Measurements from ENCODE around the gene GSDME.

Gene GSDME

GRCh38 chr7:24734306-24734705 is 23.0 kb downstream of the GSDME start:
- Histone ChIP-seq H3K36me3 (replicated peaks; ENCODE audit: insufficient read depth, low read length) (no peaks in the 10 kb centered on the region), H3K79me2 (ENCODE audit: low read length) (no peaks in the 10 kb centered on the region), H3K27me3 (replicated peaks; ENCODE audit: insufficient read depth, low read length) (no peaks in the 10 kb centered on the region), H4K20me1 (ENCODE audit: insufficient read depth, low read length) (no peaks in the 10 kb centered on the region), H3K4me2 (ENCODE audit: low read depth, low read length) (no peak overlapping the region), H3K4me3 (ENCODE audit: low read length) (no peak overlapping the region), H3F3A (ENCODE audit: insufficient read depth, low read length) (peaks cover 10% of the 10 kb centered on the region; the same call in 1 of the 2 replicates), H3K4me1 (ENCODE audit: low read length) (peaks cover 25% of the 10 kb centered on the region), H3K9ac (ENCODE audit: low read length) (no peak overlapping the region), H3K27ac (ENCODE audit: low read length) (no peak overlapping the region), H3K9me3 (replicated peaks; ENCODE audit: insufficient read depth, low read length) (no peaks in the 10 kb centered on the region), H3K9me2 (replicated peaks; ENCODE audit: insufficient read depth, low read length) (no peaks in the 10 kb centered on the region), H2AFZ (ENCODE audit: low read length) (no peak overlapping the region)
- no peak for DNase-seq
- TF ChIP-seq, protein P1, sequence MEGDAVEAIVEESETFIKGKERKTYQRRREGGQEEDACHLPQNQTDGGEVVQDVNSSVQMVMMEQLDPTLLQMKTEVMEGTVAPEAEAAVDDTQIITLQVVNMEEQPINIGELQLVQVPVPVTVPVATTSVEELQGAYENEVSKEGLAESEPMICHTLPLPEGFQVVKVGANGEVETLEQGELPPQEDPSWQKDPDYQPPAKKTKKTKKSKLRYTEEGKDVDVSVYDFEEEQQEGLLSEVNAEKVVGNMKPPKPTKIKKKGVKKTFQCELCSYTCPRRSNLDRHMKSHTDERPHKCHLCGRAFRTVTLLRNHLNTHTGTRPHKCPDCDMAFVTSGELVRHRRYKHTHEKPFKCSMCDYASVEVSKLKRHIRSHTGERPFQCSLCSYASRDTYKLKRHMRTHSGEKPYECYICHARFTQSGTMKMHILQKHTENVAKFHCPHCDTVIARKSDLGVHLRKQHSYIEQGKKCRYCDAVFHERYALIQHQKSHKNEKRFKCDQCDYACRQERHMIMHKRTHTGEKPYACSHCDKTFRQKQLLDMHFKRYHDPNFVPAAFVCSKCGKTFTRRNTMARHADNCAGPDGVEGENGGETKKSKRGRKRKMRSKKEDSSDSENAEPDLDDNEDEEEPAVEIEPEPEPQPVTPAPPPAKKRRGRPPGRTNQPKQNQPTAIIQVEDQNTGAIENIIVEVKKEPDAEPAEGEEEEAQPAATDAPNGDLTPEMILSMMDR (IDR thresholded peaks at IDR 0.05; ENCODE audit: low read length): no peak
- TF ChIP-seq EZH2 (optimal IDR thresholded peaks at IDR 0.05; ENCODE audit: low read depth, low read length) (no peak), EZH2phosphoT487 (IDR thresholded peaks at IDR 0.05; ENCODE audit: low read length) (no peak)

- Histone ChIP-seq H3K4me3 (ENCODE audit: low read length) (no peak overlapping the region), H3K36me3 (replicated peaks; ENCODE audit: insufficient read depth, low read length) (no peaks in the 10 kb centered on the region), H3F3A (ENCODE audit: insufficient read depth, low read length) (peaks cover 10% of the 10 kb centered on the region; the same call in 1 of the 2 replicates), H3K27me3 (replicated peaks; ENCODE audit: insufficient read depth, low read length) (no peaks in the 10 kb centered on the region), H3K27ac (ENCODE audit: low read length) (peak overlapping the region; percentile 63), H3K9me2 (replicated peaks; ENCODE audit: insufficient read depth, low read length) (no peaks in the 10 kb centered on the region), H3K79me2 (ENCODE audit: low read length) (no peaks in the 10 kb centered on the region), H2AFZ (ENCODE audit: low read length) (0 out of 2 replicates have a peak overlapping the region, but pooled peaks have one; percentile 0), H4K20me1 (ENCODE audit: insufficient read depth, low read length) (no peaks in the 10 kb centered on the region), H3K4me1 (ENCODE audit: low read length) (peaks cover 30% of the 10 kb centered on the region), H3K4me2 (ENCODE audit: low read depth, low read length) (peak overlapping the region; percentile 9), H3K9me3 (replicated peaks; ENCODE audit: insufficient read depth, low read length) (no peaks in the 10 kb centered on the region), H3K9ac (ENCODE audit: low read length) (no peak overlapping the region; the same call in 1 of the 2 replicates)
- peak; percentile 41 for DNase-seq
- TF ChIP-seq, protein P1 (IDR thresholded peaks at IDR 0.05; ENCODE audit: low read length): no peak
- TF ChIP-seq EZH2 (optimal IDR thresholded peaks at IDR 0.05; ENCODE audit: low read depth, low read length): no peak
- no peak for TF ChIP-seq EZH2phosphoT487 (IDR thresholded peaks at IDR 0.05; ENCODE audit: low read length)
Measured at GRCh38 chr7:24733414-24734060, 23.7 kb downstream of the GSDME start.

DNA sequence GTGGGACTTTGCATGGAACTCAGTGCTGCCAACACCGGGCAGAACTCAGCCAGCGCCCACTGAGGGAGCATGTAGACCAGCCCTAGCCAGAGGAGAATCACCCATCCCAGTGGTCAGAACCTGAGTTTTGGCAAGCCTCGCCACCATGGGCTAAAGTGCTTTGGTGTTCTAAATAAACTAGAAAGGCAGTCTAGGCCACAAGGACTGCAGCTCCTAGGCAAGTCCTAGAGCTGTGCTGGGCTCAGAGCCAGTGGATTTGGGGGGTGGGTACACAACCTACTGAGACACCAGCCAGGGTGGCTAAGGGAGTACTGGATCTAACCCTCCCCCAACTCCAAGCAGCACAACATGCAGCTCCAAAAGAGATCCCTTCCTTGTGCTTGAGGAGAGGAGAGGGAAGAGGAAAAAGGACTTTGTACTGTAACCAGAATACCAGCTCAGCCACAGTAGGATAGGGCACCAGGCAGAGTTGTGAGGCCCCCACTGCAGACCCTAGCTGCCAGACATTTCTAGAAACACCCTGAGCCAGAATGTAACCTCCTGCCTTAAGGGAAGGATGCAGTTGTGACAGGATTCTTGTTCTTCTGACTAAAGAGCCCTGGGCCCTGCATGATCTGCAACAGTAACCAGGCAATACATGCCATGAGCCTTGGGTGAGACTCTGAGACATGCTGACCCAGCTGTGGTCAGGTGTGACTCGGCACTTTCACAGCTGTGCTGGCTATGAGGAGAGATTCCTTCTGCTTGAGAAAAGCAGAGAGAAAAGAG is 24.4 kb downstream of the GSDME start:
- H3K4me3 ChIP-seq (ENCODE audit: low read length): no peak overlapping the region
- no peak overlapping the region; the same call in 1 of the 2 replicates for H3K9ac ChIP-seq (ENCODE audit: low read length)
- TF ChIP-seq, protein P1 (IDR thresholded peaks at IDR 0.05; ENCODE audit: low read length): no peak
- no peak for TF ChIP-seq EZH2 (optimal IDR thresholded peaks at IDR 0.05; ENCODE audit: low read depth, low read length)
- TF ChIP-seq EZH2phosphoT487 (IDR thresholded peaks at IDR 0.05; ENCODE audit: low read length): no peak
- peak overlapping the region; percentile 63 for H3K27ac ChIP-seq (ENCODE audit: low read length)
- no peaks in the 10 kb centered on the region for H3K79me2 ChIP-seq (ENCODE audit: low read length)
- H2AFZ ChIP-seq (ENCODE audit: low read length): no peak overlapping the region
- H3F3A ChIP-seq (ENCODE audit: insufficient read depth, low read length): peaks cover 10% of the 10 kb centered on the region; the same call in 1 of the 2 replicates
- H3K36me3 ChIP-seq (replicated peaks; ENCODE audit: insufficient read depth, low read length): no peaks in the 10 kb centered on the region
- peak; percentile 94 for DNase-seq
- no peaks in the 10 kb centered on the region for H3K9me3 ChIP-seq (replicated peaks; ENCODE audit: insufficient read depth, low read length)
- H3K9me2 ChIP-seq (replicated peaks; ENCODE audit: insufficient read depth, low read length): no peaks in the 10 kb centered on the region
- H4K20me1 ChIP-seq (ENCODE audit: insufficient read depth, low read length): no peaks in the 10 kb centered on the region
- peak overlapping the region; percentile 9 for H3K4me2 ChIP-seq (ENCODE audit: low read depth, low read length)
- peaks cover 34% of the 10 kb centered on the region for H3K4me1 ChIP-seq (ENCODE audit: low read length)
- no peaks in the 10 kb centered on the region for H3K27me3 ChIP-seq (replicated peaks; ENCODE audit: insufficient read depth, low read length)

Data from MM.1S (cell line).